ENCODE results near the gene MEF2B. TPM values are rescaled to one million over a fixed set of nuclear protein-coding genes. Genes with fewer than 3 reads are reported as not detected.

MEF2B gene
- total and polyA plus RNA-seq, 10 of the 15 experiments (the other 5 are each of a cell fraction or from before 2014, with no cell fraction given), result 0.09 to 33.0 (median 8.9) TPM

- ChIA-PET POLR2A (interaction anchor here (0.6 kb wide), 1 partner anchor 333 kb away, joined by 3 read pairs; no protein-coding TSS in a partner anchor), CTCF (interaction anchor here (0.7 kb wide), 1 partner anchor 137 kb away, joined by 3 read pairs; no protein-coding TSS in a partner anchor), SMC1A (ENCODE audit: uncharacterized antibody, unreplicated experiment) (no interaction called here), RAD21 (ENCODE audit: unreplicated experiment) (interaction anchor here (0.7 kb wide), 1 partner anchor 11 kb away, joined by 3 read pairs; no protein-coding TSS in a partner anchor)
- Histone ChIP-seq H3K36me3 (ENCODE audit: control insufficient read depth in 2 of 2, insufficient read depth in 2 of 2, low read length in 1 of 2) (peaks cover 0 to 5% of the 10 kb centered on the region in 2 experiments; a peak in 2 of 4 replicates), H3K27ac (ENCODE audit: control insufficient read depth, insufficient read depth) (no peak overlapping the region), H3K27me3 (replicated peaks in 1 of 2; ENCODE audit: control insufficient read depth in 2 of 2, insufficient read depth in 2 of 2, low read length in 1 of 2) (no peaks in the 10 kb centered on the region), H4K20me1 (ENCODE audit: control insufficient read depth, insufficient read depth) (0 out of 2 replicates have a peak, but pooled peaks cover 3% of the 10 kb centered on the region), H3K4me1 (ENCODE audit: control insufficient read depth, insufficient read depth, low read length) (no peaks in the 10 kb centered on the region), H3K9me3 (replicated peaks; ENCODE audit: control insufficient read depth, insufficient read depth, low read length) (no peaks in the 10 kb centered on the region), H2AFZ (ENCODE audit: control insufficient read depth, low read depth, low read length) (no peak overlapping the region), H3K9ac (ENCODE audit: control insufficient read depth, insufficient read depth, low read length) (no peak overlapping the region), H3K4me2 (ENCODE audit: control insufficient read depth, insufficient read depth) (no peak overlapping the region), H3K4me3 (no peak overlapping the region), H3K79me2 (ENCODE audit: control insufficient read depth, insufficient read depth, low read length) (no peaks in the 10 kb centered on the region)
- intact Hi-C loops (cut with micrococcal nuclease; ENCODE audit: unreplicated experiment), result no loop called here
- ATAC-seq, result no peak
- in situ Hi-C loops (cut with MboI), result no loop called here
- no peak for TF ChIP-seq USF2 (IDR thresholded peaks at IDR 0.05; ENCODE audit: borderline replicate concordance, low read depth, low read length)
- TF ChIP-seq RELB (IDR thresholded peaks at IDR 0.05; ENCODE audit: low read depth), result no peak
- TF ChIP-seq CHD4 (IDR thresholded peaks at IDR 0.05), result no peak
- no peak for TF ChIP-seq EED (IDR thresholded peaks at IDR 0.05; ENCODE audit: low read depth)
- TF ChIP-seq EGR1 (IDR thresholded peaks at IDR 0.05; ENCODE audit: borderline replicate concordance in 1 of 2, low read depth in 2 of 2, low read length in 2 of 2), result no peak
- TF ChIP-seq KDM1A (IDR thresholded peaks at IDR 0.05; ENCODE audit: borderline replicate concordance), result no peak
- TF ChIP-seq, protein P1, sequence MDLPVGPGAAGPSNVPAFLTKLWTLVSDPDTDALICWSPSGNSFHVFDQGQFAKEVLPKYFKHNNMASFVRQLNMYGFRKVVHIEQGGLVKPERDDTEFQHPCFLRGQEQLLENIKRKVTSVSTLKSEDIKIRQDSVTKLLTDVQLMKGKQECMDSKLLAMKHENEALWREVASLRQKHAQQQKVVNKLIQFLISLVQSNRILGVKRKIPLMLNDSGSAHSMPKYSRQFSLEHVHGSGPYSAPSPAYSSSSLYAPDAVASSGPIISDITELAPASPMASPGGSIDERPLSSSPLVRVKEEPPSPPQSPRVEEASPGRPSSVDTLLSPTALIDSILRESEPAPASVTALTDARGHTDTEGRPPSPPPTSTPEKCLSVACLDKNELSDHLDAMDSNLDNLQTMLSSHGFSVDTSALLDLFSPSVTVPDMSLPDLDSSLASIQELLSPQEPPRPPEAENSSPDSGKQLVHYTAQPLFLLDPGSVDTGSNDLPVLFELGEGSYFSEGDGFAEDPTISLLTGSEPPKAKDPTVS (IDR thresholded peaks at IDR 0.05; ENCODE audit: low read depth, low read length), result no peak
- TF ChIP-seq PML (IDR thresholded peaks at IDR 0.05; ENCODE audit: low read length), result no peak
- TF ChIP-seq SKIL (IDR thresholded peaks at IDR 0.05; ENCODE audit: low read depth, poor library complexity, severe bottlenecking), result no peak
- no peak for TF ChIP-seq ZNF622 (IDR thresholded peaks at IDR 0.05)
- no peak for TF ChIP-seq SIN3A (IDR thresholded peaks at IDR 0.05; ENCODE audit: low read depth, low read length)
- no peak for TF ChIP-seq TARDBP (IDR thresholded peaks at IDR 0.05; ENCODE audit: borderline replicate concordance)
- no peak for TF ChIP-seq CREM (IDR thresholded peaks at IDR 0.05; ENCODE audit: low read depth)
- no peak for TF ChIP-seq GATAD2B (conservative IDR thresholded peaks at IDR 0.05; ENCODE audit: low read depth)
- no peak for TF ChIP-seq ZSCAN29 (IDR thresholded peaks at IDR 0.05)
- no peak for TF ChIP-seq NFYA (IDR thresholded peaks at IDR 0.05; ENCODE audit: borderline replicate concordance, low read depth, low read length)
- no TSS peak for BruUV-seq (replicated peaks)
- WGBS (ENCODE audit: insufficient coverage, insufficient replicate concordance, low lambda C conversion rate, missing lambda C conversion rate), result 95% methylated on average over 24 of the region's 24 CpGs
- no peak for FAIRE-seq
- DNase-seq (ENCODE audit: low read depth, low spot score), result no peak
Measured at GRCh38 chr19:19096641-19097627, 73.1 kb downstream of the MEF2B start.
